H1 (cell line): ENCODE measurements around the gene DIAPH2. TPM values are rescaled to one million over a fixed set of nuclear protein-coding genes. Genes with fewer than 3 reads are reported as not detected.

ENCODE experiments used
- EGR1 ChIP-seq: IDR thresholded peaks from 2 replicates; pipeline ENCODE4 v1.6.1; 2011; ENCODE audit warnings: low read depth, low read length, borderline replicate concordance
- polyA plus RNA-seq, 7 experiments: library from polyadenylated mRNA; depleted of rRNA in 3 of 7; stranded (reverse) in 5 of 7; unstranded in 2 of 7; fragments of >200 nt in 5 of 7; fragments of 200-250 nt in 2 of 7; gene quantifications; 1 replicate in 5 of 7; 2 replicates in 1 of 7; 4 replicates in 1 of 7; pipeline versions ENCODE4 v1.2.1 to v1.2.3, GENCODE V29; 2011 to 2013; ENCODE audit warnings: missing spikeins in 2 of 7, mixed read lengths in 2 of 7
- total RNA-seq: library from RNA; stranded (reverse); fragmentation: NEBNext Ultra II Directional; extraction: Animal tissue kit (Norgen Biotek cat#: 25700); gene quantifications from 2 replicates; pipeline ENCODE4 v1.2.1, GENCODE V29; 2021

DIAPH2 gene
- total and polyA plus RNA-seq, 2 of the 8 experiments (the other 6 are each of a cell fraction or from before 2014, with no cell fraction given): 4.4 to 24.3 TPM

GRCh38 chrX:97306771-97307470 lies 622.3 kb downstream of the DIAPH2 start (continued):
- no peak for TF ChIP-seq EGR1
